ENCODE results near the gene HIPK4.
"Not testable (repeated sequence)": the region's sequence is repeated elsewhere in the genome, so short reads cannot be mapped to it uniquely, and the experiment has no call there.

HIPK4 gene

DNA sequence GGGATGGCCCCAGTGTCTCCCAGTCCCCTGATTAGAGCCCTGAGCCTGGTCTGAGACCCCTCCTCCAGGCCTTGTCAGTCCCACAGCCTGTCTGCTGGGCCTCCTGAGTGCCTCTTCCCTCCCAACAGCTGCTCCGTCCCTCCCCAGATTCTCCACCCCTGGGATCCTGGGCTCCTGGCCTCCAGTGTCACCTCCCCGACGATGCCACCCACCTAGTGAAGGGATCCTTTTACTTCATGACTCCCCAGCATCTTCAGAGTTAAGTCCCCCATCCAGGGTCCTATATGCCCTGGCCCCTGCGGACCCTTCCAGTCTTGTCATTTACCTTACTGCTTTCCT lies 27.6 kb upstream of the HIPK4 start:
- DNase-seq (ENCODE audit: low spot score): no peak

DNA sequence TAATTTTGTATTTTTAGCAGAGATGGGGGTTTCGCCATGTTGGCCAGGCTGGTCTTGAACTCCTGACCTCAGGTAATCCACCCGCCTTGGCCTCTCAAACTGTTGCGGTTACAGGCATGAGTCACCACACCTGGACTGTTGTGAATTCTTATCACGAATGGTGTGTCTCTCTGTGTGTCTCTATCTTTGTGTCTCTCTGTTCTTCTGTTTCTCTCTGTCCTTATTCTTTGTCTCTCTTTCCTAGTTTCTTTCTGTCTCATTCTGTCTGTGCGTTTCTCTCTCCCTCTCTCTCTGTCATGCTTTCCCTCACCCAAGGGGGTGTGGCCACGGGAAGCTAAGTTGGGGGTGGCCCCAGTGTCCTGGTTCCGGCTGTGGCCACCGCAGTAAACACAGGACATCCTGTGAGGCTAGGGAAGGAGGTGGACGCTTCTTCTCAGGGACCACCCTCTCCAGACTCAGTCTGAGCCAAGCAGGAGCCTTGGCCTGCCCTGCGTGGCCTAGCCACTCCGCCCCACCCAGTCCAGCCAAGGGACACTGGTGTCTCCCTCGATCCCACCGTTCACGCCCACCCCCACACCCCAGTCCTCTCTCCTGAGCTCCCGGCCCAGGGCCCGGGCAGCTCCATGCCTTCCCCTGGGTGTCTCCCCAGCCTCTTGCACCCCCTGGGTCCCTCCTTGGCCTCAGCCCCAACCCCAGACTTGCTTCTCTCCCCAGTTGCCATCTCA lies 27.1 kb upstream of the HIPK4 start:
- DNase-seq (ENCODE audit: low spot score): peak; percentile 37

- DNase-seq (ENCODE audit: low spot score): no peak
Measured at GRCh38 chr19:40415768-40416167, 25.8 kb upstream of the HIPK4 start.

DNA sequence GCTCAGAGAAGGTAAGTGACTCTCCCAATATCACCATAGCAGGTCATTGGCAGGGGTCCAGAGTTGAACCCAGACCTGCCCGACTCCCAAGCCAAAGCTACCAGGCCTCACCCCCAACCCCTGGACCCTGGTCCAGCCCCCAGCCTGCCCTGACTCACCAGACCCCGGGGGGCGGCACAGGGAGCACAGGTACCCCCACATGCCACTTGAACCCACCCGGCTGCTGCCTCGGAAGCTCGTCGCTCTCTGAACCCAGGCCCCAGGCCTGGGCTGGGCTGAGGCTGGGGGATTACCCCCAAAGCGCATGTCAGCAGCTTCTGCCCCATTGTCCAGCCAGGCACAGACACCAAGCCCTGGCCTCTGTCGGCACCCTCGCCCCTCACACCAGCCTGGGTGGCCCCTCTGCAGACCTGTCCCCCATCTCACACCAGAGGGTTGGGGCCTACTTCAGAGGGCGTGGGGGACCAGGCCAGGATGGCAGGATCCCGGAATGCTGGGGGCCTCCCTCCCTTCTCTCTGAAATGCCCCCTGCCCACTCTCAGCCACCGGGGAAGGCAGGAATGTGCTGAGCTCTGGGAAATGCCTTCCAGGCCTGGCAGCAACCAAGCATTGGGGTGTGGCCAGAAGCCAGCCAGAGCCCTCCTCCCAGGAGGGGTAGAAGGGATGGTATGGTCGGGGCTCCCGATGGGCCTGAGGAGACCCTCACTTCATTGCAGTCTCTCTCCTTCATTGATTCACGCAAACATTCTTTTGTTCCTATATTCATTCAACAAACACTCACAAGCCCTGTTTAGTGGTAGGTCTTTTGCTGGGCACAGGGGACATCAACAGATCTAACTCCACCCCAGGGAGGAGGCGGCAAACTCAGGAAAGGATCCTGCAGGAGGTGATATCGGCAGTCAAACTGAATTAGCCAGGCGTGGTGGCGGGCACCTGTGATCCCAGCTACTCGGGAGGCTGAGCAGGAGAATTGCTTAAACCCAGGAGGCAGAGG lies 24.9 kb upstream of the HIPK4 start:
- DNase-seq (ENCODE audit: low spot score): no peak

DNA sequence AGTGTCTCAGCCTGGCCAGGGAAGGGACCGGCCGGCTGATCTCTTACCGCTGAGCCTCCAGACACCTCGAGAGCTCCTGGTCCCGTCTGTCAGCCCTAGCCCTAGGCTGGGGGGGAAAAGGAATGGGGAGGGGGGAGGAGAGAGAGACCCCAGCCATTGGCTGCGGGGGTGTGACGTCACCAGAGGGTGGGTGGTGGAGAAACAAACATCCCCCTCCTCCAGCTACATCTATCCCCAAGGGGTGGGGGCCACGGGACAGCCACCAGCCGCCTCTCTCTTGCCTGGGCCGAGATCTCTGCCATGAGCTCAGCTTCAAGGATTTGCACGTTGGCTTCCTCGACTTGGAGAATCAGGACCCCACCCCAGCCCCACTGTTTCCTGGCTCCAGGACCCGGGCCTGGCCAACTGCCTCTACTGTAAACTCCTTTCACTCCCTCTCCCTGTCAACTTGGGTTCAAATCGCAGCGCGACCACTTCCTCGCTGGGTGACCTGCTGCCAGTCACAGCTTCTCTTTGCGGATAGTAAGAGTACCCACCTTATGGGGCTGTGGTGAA lies 23.4 kb upstream of the HIPK4 start, which contains the start of gene PRX:
TSS of gene PRX (minus strand) at position 88 of the 555 bp plus-strand sequence. CDS start 5,446 bp downstream, outside the sequence.
- DNase-seq (ENCODE audit: low spot score): no peak

GRCh38 chr19:40412866-40413265 lies 22.9 kb upstream of the HIPK4 start:
- DNase-seq (ENCODE audit: low spot score): no peak

- no peak for DNase-seq (ENCODE audit: low spot score)
Measured at GRCh38 chr19:40411958-40412499, 22.0 kb upstream of the HIPK4 start.

DNA sequence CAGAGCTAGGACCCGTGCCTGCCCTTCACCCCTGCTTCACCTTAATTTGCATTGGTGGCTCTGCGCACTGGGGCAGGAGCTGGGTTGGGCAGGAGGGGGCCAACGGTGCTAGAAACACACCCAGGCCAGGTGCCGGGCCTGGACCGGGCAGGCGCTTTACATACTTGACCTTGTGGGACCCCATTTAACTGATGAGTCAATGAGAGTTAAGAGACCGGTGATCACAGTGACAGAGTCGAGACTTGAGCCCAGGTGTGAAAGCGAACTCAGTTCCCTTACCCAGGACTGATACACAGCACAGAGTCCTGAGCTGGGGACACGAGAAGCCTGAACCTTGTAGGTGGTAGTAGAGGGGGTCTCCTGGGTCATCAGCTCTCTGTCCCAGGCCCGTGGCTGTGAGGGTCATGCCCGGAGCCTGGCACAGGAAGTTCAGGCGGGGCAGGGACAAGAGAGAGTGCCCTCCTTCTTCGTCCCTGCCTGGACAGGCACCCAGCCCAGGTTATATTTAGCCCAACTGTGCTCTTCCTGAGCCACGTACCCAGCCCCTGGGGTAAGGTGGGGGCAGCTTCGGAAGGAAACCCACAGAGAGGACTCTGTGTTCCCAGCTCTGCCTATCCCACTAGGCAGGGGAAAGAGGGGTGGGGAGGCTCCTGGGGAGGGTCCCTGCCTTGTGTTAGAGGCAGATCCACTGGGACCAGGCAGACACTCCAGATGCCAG lies 21.3 kb upstream of the HIPK4 start:
- DNase-seq (ENCODE audit: low spot score): no peak

DNA sequence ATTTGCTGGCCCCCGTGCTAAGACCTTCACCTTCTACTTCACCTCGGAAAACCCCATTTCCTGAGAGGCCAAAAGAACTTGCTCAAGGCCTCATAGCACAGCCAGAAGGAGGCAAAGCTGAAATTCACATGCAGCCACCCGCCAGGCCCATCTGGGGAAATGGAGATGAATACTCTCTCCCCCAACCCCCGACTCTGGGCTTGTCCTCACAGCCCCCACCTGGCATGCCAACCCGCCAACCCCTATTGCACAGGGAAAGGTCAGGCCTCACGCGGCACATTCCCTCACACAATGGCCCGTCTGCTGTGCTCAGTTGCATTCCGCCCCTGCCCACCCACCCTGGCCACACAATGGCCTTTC lies 20.0 kb upstream of the HIPK4 start:
- DNase-seq (ENCODE audit: low spot score): no peak

DNA sequence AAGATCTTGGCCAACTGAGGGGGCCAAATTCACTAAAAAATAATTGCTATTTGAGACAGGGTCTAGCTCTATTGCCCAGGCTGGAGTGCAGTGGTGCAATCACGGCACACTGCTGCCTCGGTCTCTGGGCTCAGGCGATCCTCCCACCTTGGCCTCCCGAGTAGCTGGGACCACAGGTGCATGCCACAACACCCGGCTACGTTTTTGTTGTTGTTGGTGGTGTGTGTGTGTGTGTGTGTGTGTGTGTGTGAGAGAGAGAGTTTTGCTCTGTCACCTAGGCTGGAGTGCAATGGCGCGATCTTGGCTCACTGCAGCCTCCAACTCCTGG lies 18.6 kb upstream of the HIPK4 start:
- DNase-seq (ENCODE audit: low spot score): not testable (repeated sequence)

DNA sequence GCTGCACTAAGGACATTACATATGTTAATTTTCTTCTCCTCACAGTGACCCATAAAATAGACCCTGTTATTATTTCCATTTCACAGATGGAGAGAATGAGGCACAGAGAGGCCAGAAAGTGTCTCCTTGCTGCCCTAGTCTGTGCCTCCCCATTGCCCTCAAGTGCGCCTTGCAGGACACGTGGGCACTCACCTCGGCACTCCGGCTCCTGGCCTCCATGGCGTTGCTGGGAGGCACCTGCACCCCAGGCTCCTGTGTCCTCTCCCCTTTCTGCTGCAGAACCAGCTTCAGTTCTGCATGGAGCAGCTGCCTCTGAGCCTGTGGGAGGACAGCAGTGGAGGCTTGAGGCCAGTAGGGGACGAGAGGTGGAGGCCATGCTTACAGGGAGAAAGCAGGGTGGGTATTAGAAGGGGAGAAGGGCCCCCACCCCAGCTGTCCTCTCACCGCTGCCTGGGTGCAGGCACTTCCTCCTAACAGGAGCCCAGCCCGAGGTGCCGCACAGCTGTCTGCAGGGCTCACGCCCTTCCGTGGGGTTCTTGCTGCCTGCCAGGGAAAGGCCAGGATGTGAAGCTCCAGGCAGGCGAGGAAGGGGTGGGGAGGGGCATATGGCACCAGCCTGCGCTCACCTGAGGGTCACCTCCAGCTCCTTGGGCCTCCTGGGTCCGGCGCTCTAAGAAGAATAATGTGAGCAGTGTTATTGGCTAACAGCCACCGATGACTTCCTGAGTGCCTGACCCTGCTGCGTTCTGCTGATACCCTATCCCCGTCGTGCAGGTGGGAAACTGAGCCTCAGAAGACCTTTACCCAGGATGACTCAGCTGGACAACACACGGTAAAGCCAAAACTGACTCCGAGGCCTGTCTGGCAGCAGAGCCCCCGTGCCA lies 18.0 kb upstream of the HIPK4 start:
- DNase-seq (ENCODE audit: low spot score): no peak

DNA sequence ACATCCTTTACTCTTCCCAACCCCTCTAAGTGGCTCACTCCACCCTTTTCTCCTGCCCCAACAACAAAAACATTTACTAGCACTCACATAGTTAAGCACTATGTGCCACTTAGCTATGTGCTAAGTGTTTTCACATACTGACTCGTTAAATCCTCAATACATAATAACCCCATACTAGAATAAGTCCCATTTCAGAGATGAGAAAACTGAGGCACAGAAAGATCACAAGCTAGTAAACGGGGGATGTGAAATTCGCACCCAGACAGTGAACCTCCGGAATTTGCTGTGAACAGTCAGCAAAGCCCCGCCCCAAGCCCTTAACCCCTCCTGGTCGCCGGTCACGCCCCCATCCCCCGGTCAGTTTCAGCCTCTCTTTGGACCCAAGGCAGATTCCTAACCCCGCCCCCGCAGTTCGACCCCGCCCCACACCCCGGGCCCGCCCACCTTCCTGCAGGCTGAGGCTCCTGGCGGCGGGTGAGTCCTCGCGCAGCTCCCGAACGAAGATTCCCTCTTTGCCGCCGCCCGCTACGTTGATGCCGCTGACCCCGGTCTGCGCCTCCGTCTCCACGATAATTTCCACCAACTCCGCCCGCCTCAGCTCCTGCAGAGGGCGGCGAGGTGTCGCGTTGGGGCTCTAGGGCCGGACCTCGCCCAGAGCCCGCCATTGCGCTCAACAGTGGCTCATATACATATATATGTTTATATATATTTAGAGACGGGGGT lies 13.4 kb upstream of the HIPK4 start:
- peak; percentile 96 for DNase-seq (ENCODE audit: low spot score)

GRCh38 chr19:40400559-40400958 lies 10.6 kb upstream of the HIPK4 start:
- DNase-seq (ENCODE audit: low spot score): no peak

GRCh38 chr19:40398417-40399131 lies 8.6 kb upstream of the HIPK4 start:
- no peak for DNase-seq (ENCODE audit: low spot score)

GRCh38 chr19:40397568-40397906 lies 7.6 kb upstream of the HIPK4 start:
- no peak for DNase-seq (ENCODE audit: low spot score)

- no peak for DNase-seq (ENCODE audit: low spot score)
Measured at GRCh38 chr19:40396886-40397567, 7.0 kb upstream of the HIPK4 start.

DNA sequence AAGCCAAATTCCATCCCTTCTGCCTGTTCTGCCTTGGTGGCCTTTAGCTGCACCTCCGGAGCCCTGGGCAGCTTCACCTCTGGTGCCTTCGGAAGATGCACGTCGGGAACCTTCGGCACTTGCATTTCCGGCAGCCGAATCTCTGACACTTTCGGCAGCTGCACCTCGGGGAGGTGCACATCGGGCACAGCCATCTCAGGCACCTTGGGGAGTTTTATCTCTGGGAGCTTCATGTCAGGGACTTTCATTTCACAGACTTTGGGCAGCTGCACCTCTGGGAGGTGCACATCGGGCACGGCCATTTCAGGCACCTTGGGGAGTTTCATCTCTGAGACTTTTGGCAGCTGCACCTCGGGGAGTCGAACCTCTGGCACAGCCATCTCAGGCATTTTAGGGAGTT lies 6.0 kb upstream of the HIPK4 start:
- no peak for DNase-seq (ENCODE audit: low spot score)

DNA sequence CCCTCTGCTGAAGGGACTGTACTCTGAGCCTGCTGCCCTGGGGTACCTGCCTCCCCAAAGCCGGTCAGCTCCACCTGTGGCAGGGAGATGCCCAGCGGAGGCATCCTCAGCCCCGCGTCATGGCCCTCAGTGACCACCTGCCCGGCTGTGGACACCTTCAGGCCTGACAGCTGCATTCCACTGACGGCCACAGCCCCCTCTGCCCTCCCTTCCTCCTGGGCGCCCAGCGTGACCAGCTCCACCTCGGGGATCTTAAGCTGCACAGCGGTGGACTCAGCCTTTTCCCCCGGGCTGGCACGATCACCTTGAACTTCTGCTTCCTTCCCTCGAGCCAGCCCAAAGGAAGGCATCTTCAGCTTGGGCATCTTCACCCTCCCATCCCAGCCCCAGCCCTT lies 4.8 kb upstream of the HIPK4 start:
- DNase-seq (ENCODE audit: low spot score): no peak

Measured in AG08396 (cell line).